ENCODE data around the gene CYP4F3.

GRCh38 chr19:15663247-15663646, 22.6 kb downstream of the CYP4F3 start:
- TF ChIP-seq POLR2AphosphoS5 (IDR thresholded peaks at IDR 0.05; ENCODE audit: low read depth, low read length), result no peak
- no peak for TF ChIP-seq POLR2A (IDR thresholded peaks at IDR 0.05; ENCODE audit: low read depth, low read length)
- no peak for TF ChIP-seq TAF1 (IDR thresholded peaks at IDR 0.05; ENCODE audit: low read depth, low read length)
- no peak for TF ChIP-seq SPI1 (IDR thresholded peaks at IDR 0.05; ENCODE audit: low read depth, low read length)
- no peak for TF ChIP-seq POU2F2 (IDR thresholded peaks at IDR 0.05; ENCODE audit: low read depth, low read length)

Data from GM12891 (cell line).